Neuronal stem cell (in vitro differentiated cells): ENCODE data around the gene FAR2. TPM values are rescaled to one million over a fixed set of nuclear protein-coding genes. Genes with fewer than 3 reads are reported as not detected.
A peak's percentile ranks its signal among the peaks of the same experiment; 100 is the strongest.

Experiments used
- DNase-seq: peaks from one replicate; pipeline ENCODE4 v3.0.0-alpha.2; 2013; ENCODE audit warnings: low spot score
- H2AFZ ChIP-seq: one replicate; pipeline ENCODE4 v1.6.1; 2013; ENCODE audit warnings: mild to moderate bottlenecking, low read length, inconsistent platforms
- H2AK5ac ChIP-seq: 2 replicates; pipeline ENCODE4 v1.6.1; 2013; ENCODE audit warnings: low read depth, mild to moderate bottlenecking, inconsistent platforms, low read length, moderate library complexity, mixed read lengths
- H2BK120ac ChIP-seq: 2 replicates; pipeline ENCODE4 v1.6.1; 2013; ENCODE audit warnings: low read depth, mild to moderate bottlenecking, inconsistent platforms, low read length, moderate library complexity, mixed read lengths
- H2BK12ac ChIP-seq: one replicate; pipeline ENCODE4 v1.6.1; 2013; ENCODE audit warnings: low read length, inconsistent platforms
- H2BK15ac ChIP-seq: 2 replicates; pipeline ENCODE4 v1.6.1; 2013; ENCODE audit warnings: mild to moderate bottlenecking, low read length, inconsistent platforms, mixed read lengths
- H2BK5ac ChIP-seq: one replicate; pipeline ENCODE4 v1.6.1; 2013; ENCODE audit warnings: inconsistent platforms, mild to moderate bottlenecking, low read length, moderate library complexity
- H3K14ac ChIP-seq: one replicate; pipeline ENCODE4 v1.6.1; 2013; ENCODE audit warnings: low read length, inconsistent platforms
- H3K18ac ChIP-seq: 2 replicates; pipeline ENCODE4 v1.6.1; 2013; ENCODE audit warnings: low read length, inconsistent platforms
- H3K23ac ChIP-seq: 2 replicates; pipeline ENCODE4 v1.6.1; 2013; ENCODE audit warnings: low read depth, mild to moderate bottlenecking, mixed read lengths, low read length, inconsistent platforms; ENCODE audit not compliant: poor library complexity
- H3K27ac ChIP-seq: replicated peaks from 3 replicates; pipeline ENCODE4 v1.5.1; 2013; ENCODE audit warnings: low read length, inconsistent platforms
- H3K27me3 ChIP-seq, 3 experiments: 2 replicates each; pipeline ENCODE4 v1.6.1; 2013; ENCODE audit warnings: low read length in 3 of 3, mild to moderate bottlenecking in 2 of 3, inconsistent platforms in 1 of 3, low read depth in 1 of 3, mixed read lengths in 1 of 3, moderate library complexity in 1 of 3; ENCODE audit not compliant: control insufficient read depth in 3 of 3, insufficient read depth in 3 of 3
- H3K36me3 ChIP-seq, 2 donors: replicated peaks in 1 of 2; 2 replicates each; pipeline ENCODE4 v1.6.1; 2013; ENCODE audit warnings: low read length in 2 of 2; ENCODE audit not compliant: control insufficient read depth in 2 of 2, insufficient read depth in 2 of 2
- H3K4ac ChIP-seq: 2 replicates; pipeline ENCODE4 v1.6.1; 2013; ENCODE audit warnings: inconsistent platforms, mild to moderate bottlenecking, low read length, moderate library complexity
- H3K4me1 ChIP-seq, 2 donors: 1 replicate in 1 of 2; 2 replicates in 1 of 2; pipeline ENCODE4 v1.6.1; 2013; ENCODE audit warnings: low read length in 2 of 2, low read depth in 1 of 2; ENCODE audit not compliant: control insufficient read depth in 2 of 2, insufficient read depth in 1 of 2
- H3K4me2 ChIP-seq: one replicate; pipeline ENCODE4 v1.6.1; 2013; ENCODE audit warnings: mild to moderate bottlenecking, low read length, inconsistent platforms; ENCODE audit not compliant: insufficient read depth, poor library complexity, severe bottlenecking
- H3K4me3 ChIP-seq, 2 donors: 2 replicates each; pipeline ENCODE4 v1.5.1; 2013; ENCODE audit warnings: low read length in 2 of 2, mild to moderate bottlenecking in 2 of 2, inconsistent platforms in 1 of 2, moderate library complexity in 1 of 2
- H3K79me1 ChIP-seq: one replicate; pipeline ENCODE4 v1.6.1; 2013; ENCODE audit warnings: low read depth, mild to moderate bottlenecking, inconsistent platforms, low read length, moderate library complexity
- H3K9ac ChIP-seq: one replicate; pipeline ENCODE4 v1.6.1; 2013; ENCODE audit warnings: mild to moderate bottlenecking, low read depth, low read length, inconsistent platforms; ENCODE audit not compliant: poor library complexity
- H3K9me3 ChIP-seq, 2 donors: replicated peaks in 1 of 2; 2 replicates each; pipeline versions ENCODE3 to v1.6.1; 2013; ENCODE audit warnings: low read length in 2 of 2, mild to moderate bottlenecking in 2 of 2, inconsistent platforms in 1 of 2, low read depth in 1 of 2, mixed read lengths in 1 of 2, moderate library complexity in 1 of 2; ENCODE audit not compliant: control insufficient read depth in 2 of 2, insufficient read depth in 1 of 2
- H4K8ac ChIP-seq: one replicate; pipeline ENCODE4 v1.6.1; 2013; ENCODE audit warnings: low read depth, mild to moderate bottlenecking, inconsistent platforms, low read length, moderate library complexity
- H4K91ac ChIP-seq: one replicate; pipeline ENCODE4 v1.6.1; 2013; ENCODE audit warnings: low read length, low read depth, mild to moderate bottlenecking, inconsistent platforms; ENCODE audit not compliant: poor library complexity
- WGBS, 2 donors: extraction: QIAGEN DNeasy Blood & Tissue Kit; methylation state at CpG; one replicate each; pipeline ENCODE4 v1.1.7; 2013; ENCODE audit warnings: missing lambda C conversion rate in 2 of 2, mixed read lengths in 1 of 2; ENCODE audit not compliant: insufficient read length in 2 of 2, insufficient replicate concordance in 1 of 2; ENCODE audit errors: extremely low coverage in 2 of 2; 5-methylcytosine and 5-hydroxymethylcytosine counted together
- polyA plus RNA-seq, 2 experiments: library from polyadenylated mRNA; stranded (reverse); fragments of 200-250 nt; gene quantifications; one replicate each; pipeline ENCODE4 v1.2.3, GENCODE V29; 2013

FAR2 gene
- 21.2 TPM for polyA plus RNA-seq (2013, experiment 1 of 2)
- polyA plus RNA-seq (2013, experiment 2 of 2): 18.9 TPM

GRCh38 chr12:29148911-29149690 is at the start of gene FAR2:
TSS of gene FAR2 (plus strand) at chr12:29149278. CDS start at chr12:29270450, 121,172 bp downstream.
- Histone ChIP-seq H3K4me1 (peaks cover 1 to 8% of the 10 kb centered on the region in 2 donors), H3K14ac (peak within 1 kb of the TSS; percentile 3), H2BK5ac (no peak within 1 kb of the TSS), H3K9me3 (no peaks in the 10 kb centered on the region), H3K23ac (peak within 1 kb of the TSS; percentile 29), H2BK12ac (no peak within 1 kb of the TSS), H3K36me3 (no peaks in the 10 kb centered on the region), H2AFZ (peak within 1 kb of the TSS; percentile 94), H3K4me3 (peak within 1 kb of the TSS; percentile 39 to 89), H2AK5ac (peak within 1 kb of the TSS; percentile 67), H3K4ac (no peak within 1 kb of the TSS), H3K27ac (no peak within 1 kb of the TSS), H4K8ac (peak within 1 kb of the TSS; percentile 78), H2BK15ac (peak within 1 kb of the TSS; percentile 83), H3K4me2 (peak within 1 kb of the TSS; percentile 82), H3K27me3 (peaks cover 0 to 53% (median 0%) of the 10 kb centered on the region in 3 experiments), H3K9ac (peak within 1 kb of the TSS; percentile 83), H3K18ac (peak within 1 kb of the TSS; percentile 96), H4K91ac (no peak within 1 kb of the TSS), H3K79me1 (no peaks in the 10 kb centered on the region), H2BK120ac (peak within 1 kb of the TSS; percentile 63)
- WGBS, 2 donors: 100% methylated on average over 1 of the region's 66 CpGs; no CpG with 5 or more reads in 1 of the 2 donors
- peak; percentile 44 for DNase-seq

DNA sequence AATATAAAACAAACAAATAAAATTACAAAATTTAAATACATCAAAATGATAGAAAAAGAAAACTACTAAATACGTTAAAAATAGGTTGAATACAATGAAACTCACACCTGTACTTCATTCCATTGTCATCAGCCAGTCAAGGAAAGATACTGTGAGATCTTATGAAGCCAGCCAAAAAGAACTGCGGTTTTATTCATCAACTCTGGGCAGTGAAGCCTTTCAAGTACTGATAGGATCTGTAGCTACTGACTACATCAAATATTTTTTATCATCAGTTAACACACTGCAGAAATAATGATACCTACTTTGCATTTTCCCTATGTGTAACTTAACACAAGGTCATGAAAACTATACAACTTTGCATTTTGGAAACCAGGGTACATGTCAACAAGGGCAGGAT is 46.3 kb upstream of the FAR2 start:
- no peaks in the 10 kb centered on the region for H3K27me3 ChIP-seq
- no peak overlapping the region for H3K4ac ChIP-seq
- DNase-seq: no peak
- no peak overlapping the region for H3K27ac ChIP-seq
- WGBS, 2 donors: no CpG with 5 or more reads among the region's 2 CpGs
- no peak overlapping the region for H2AFZ ChIP-seq
- H2BK15ac ChIP-seq: no peak overlapping the region
- H4K8ac ChIP-seq: no peak overlapping the region
- H2BK12ac ChIP-seq: no peak overlapping the region
- no peak overlapping the region for H3K14ac ChIP-seq
- no peak overlapping the region for H3K4me2 ChIP-seq
- no peak overlapping the region for H2AK5ac ChIP-seq
- no peaks in the 10 kb centered on the region for H3K9me3 ChIP-seq
- H3K36me3 ChIP-seq: no peaks in the 10 kb centered on the region
- no peak overlapping the region for H3K4me3 ChIP-seq
- no peaks in the 10 kb centered on the region for H3K79me1 ChIP-seq
- H3K18ac ChIP-seq: no peak overlapping the region
- H3K4me1 ChIP-seq: no peaks in the 10 kb centered on the region
- H2BK120ac ChIP-seq: no peak overlapping the region
- H3K9ac ChIP-seq: no peak overlapping the region
- no peak overlapping the region for H4K91ac ChIP-seq
- no peak overlapping the region for H3K23ac ChIP-seq
- H2BK5ac ChIP-seq: no peak overlapping the region

DNA sequence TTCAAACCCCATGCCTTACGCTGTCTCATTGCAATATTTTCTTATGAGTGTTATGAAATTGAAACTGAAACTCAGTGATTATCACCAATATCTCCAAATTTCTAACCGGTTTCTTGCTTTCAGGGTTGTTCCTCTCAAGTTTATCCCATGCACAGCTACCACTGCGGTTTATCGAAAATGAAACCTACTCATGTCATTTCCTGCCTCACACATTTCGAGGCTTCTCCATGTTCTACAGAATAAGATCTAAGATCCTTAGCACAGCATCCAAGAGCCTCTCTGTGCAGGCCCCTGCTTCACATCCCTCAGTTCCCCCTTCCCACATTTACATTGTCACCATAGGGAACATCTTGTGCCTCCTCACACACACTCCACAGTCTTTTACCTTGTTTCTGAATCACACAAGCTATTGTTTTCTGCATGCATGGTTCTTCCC is 45.5 kb upstream of the FAR2 start:
- Histone ChIP-seq H3K4me1 (no peaks in the 10 kb centered on the region), H3K4me2 (no peak overlapping the region), H2AFZ (no peak overlapping the region), H3K36me3 (no peaks in the 10 kb centered on the region), H3K9me3 (no peaks in the 10 kb centered on the region), H3K4me3 (no peak overlapping the region), H3K27me3 (no peaks in the 10 kb centered on the region), H2AK5ac (no peak overlapping the region), H3K9ac (no peak overlapping the region), H2BK5ac (no peak overlapping the region), H3K14ac (no peak overlapping the region), H3K27ac (no peak overlapping the region), H2BK12ac (no peak overlapping the region), H4K91ac (no peak overlapping the region), H2BK120ac (no peak overlapping the region), H3K18ac (no peak overlapping the region), H2BK15ac (no peak overlapping the region), H3K23ac (no peak overlapping the region), H3K4ac (no peak overlapping the region), H4K8ac (no peak overlapping the region), H3K79me1 (no peaks in the 10 kb centered on the region)
- DNase-seq: no peak
- WGBS, 2 donors: no CpG with 5 or more reads among the region's 5 CpGs

DNA sequence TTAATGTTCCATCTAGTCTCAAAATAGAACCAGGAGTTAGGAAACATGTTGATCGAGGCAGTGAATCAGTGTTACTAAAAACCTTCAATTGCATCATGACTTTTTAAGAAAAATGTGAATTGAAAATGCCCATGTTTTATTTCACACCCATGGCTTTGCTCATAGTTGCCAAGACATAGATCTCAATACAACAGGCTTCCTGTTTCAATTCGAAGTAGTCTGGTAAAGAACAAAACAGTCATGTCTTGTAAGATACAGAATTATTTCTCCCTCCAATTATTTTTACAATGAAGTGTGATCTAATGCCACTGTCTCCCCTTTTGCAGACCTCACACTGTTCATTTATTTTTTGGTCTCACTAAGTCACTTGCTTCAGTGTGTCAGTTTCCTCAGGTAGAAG is 44.6 kb upstream of the FAR2 start:
- Histone ChIP-seq H2AK5ac (no peak overlapping the region), H3K14ac (no peak overlapping the region), H3K27ac (no peak overlapping the region), H3K4me2 (no peak overlapping the region), H2AFZ (no peak overlapping the region), H3K9me3 (no peaks in the 10 kb centered on the region), H3K36me3 (no peaks in the 10 kb centered on the region), H3K23ac (no peak overlapping the region), H3K4ac (no peak overlapping the region), H3K4me1 (no peaks in the 10 kb centered on the region), H2BK120ac (no peak overlapping the region), H3K27me3 (no peaks in the 10 kb centered on the region), H3K79me1 (no peaks in the 10 kb centered on the region), H4K91ac (no peak overlapping the region), H2BK15ac (no peak overlapping the region), H3K18ac (no peak overlapping the region), H3K9ac (no peak overlapping the region), H2BK5ac (no peak overlapping the region), H2BK12ac (no peak overlapping the region), H4K8ac (no peak overlapping the region), H3K4me3 (no peak overlapping the region)
- DNase-seq: no peak
- no CpG with 5 or more reads among the region's 2 CpGs for WGBS, 2 donors
